ENCODE measurements around the gene ROCK2.
A peak's percentile ranks its signal among the peaks of the same experiment; 100 is the strongest.
"Not testable (repeated sequence)": the region's sequence is repeated elsewhere in the genome, so short reads cannot be mapped to it uniquely, and the experiment has no call there.

Gene ROCK2

GRCh38 chr2:11186145-11186544, 158.3 kb downstream of the ROCK2 start:
- no peak for DNase-seq

- no peak for DNase-seq
Measured at GRCh38 chr2:11182951-11183350, 161.5 kb downstream of the ROCK2 start.

GRCh38 chr2:11180653-11181052, 163.8 kb downstream of the ROCK2 start:
- DNase-seq = no peak

DNA sequence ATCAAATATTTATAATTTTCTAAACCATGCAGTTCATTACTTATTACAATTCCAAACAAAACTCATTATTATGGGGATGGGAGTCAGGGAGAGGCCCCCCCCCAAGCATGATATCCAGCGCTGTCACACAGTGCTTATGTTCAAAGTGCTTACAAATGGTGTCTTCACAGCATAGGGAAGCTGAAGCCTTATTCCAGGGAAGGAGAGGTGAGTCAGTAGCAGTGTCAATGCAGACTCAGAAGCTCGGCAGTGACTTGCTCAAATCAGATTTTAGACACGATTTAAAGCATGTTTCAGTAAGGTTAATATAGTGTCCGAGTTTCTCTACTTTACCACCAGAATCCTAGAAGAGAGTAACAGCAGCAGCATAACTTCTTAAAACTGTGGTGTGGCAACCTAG, 164.5 kb downstream of the ROCK2 start:
- no peak for DNase-seq

DNA sequence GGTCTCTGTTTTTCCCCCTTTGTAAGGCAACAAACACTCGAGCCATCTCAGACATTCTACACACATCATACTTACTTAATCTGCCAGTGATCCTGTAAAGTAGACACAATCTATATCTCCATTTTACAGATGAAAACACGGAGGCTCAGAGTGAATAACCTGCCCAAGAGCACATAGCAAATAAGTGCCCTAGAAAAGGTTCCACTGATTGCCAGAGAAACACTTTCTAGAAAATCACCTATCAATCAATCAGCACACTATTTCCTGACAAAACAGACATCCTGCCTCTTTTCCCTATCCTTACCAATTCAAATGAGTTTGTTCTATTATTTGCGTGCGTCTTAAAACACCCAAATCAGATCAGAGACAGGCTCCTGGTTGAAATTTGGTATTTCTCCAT, 165.2 kb downstream of the ROCK2 start:
- no peak for DNase-seq

- DNase-seq = no peak
Measured at GRCh38 chr2:11177871-11178690, 166.4 kb downstream of the ROCK2 start.

- peak in 1 of 51 donors; percentile 53 for DNase-seq
Measured at GRCh38 chr2:11175293-11175795, 169.1 kb downstream of the ROCK2 start.

DNA sequence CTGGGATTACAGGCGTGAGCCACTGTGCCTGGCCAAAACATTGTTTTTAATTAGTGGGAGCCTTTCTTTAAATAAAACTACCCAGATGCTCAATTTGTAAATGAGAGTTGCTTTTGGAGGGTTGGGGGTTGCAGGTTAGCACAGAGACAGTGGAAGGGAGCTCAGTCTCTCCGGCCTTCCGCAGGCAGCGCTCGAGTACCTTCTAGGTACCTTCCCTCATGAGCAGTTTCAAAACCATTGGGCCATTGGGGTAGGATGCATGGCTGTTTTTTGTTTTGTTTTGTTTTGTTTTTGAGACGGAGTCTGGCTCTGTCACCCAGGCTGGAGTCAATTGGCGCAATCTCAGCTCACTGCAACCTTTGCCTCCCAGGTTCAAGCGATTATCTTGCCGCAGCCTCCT, 170.2 kb downstream of the ROCK2 start:
- no peak for DNase-seq

GRCh38 chr2:11169333-11169732, 175.1 kb downstream of the ROCK2 start:
- DNase-seq = no peak

GRCh38 chr2:11168488-11168887, 175.9 kb downstream of the ROCK2 start:
- DNase-seq = no peak

DNA sequence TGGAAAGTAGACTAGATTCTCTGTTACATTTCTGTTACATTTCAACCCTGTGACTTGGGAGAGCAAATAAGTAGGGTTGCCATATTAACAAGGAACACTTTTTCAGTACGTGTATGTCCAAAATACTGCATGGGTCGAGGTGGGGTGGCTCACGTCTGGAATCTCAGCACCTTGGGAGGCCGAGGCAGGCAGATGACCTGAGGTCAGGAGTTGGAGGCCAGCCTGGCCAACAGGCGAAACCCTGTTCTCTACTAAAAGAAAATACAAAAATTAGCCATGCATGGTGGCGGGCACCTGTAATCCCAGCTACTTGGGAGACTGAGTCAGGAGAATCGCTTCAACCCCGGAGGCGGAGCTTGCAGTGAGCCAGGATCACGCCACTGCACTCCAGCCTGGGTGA, 178.0 kb downstream of the ROCK2 start:
- DNase-seq = no peak

DNA sequence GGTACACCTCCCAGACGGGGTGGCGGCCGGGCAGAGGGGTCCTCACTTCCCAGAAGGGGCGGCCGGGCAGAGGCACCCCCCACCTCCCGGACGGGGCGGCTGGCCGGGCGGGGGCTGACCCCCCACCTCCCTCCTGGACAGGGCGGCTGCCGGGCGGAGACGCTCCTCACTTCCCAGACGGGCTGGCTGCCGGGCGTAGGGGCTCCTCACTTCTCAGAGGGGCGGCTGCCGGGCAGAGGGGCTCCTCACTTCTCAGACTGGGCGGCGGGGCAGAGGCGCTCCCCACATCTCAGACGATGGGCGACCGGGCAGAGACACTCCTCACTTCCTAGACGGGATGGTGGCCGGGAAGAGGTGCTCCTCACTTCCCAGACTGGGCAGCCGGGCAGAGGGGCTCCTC, 179.4 kb downstream of the ROCK2 start:
- DNase-seq = not testable (repeated sequence)

GRCh38 chr2:11163439-11164317, 180.8 kb downstream of the ROCK2 start:
- DNase-seq = no peak

DNA sequence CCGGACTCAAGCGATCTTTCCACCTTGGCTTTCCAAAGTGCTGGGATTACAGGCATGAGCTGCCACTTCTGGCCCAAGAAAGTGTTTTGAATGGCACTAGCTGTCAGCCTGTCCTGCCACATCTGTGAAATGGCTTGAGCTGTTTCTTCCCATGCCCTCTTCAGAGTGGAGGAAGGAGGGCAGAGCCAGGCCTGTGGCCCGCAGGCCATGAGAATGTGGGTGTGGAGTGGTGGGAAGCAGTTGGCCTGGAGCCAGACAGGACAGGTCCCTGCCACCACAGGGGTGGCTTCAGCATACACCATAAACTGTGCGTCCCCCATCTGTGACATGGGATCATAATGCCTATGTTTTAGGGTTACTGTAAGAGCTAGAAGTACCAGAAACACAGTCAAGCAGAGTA, 182.7 kb downstream of the ROCK2 start:
- DNase-seq = no peak

- no peak for DNase-seq
Measured at GRCh38 chr2:11160731-11161455, 183.5 kb downstream of the ROCK2 start.

DNA sequence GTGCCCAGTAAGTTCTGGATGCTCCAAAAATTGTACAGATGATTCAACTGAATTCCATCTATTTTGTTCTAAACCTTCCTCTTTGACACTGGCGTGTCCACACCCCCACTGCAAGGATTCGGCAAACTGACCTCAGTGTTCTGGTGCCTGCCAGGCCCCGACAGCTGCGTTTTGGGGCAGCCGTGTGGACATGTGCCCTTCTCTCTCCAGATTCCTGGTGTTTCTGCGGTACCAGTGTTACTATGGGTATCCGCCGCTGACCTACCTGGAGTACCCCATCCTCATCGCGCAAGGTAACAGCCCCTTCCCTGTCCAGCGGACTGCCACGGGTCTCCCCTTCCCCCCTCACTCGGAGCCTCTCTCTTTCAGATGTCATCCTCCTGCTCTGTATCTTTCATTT, 184.2 kb downstream of the ROCK2 start:
- DNase-seq = no peak

GRCh38 chr2:11159574-11160170, 184.8 kb downstream of the ROCK2 start:
- DNase-seq = no peak

DNA sequence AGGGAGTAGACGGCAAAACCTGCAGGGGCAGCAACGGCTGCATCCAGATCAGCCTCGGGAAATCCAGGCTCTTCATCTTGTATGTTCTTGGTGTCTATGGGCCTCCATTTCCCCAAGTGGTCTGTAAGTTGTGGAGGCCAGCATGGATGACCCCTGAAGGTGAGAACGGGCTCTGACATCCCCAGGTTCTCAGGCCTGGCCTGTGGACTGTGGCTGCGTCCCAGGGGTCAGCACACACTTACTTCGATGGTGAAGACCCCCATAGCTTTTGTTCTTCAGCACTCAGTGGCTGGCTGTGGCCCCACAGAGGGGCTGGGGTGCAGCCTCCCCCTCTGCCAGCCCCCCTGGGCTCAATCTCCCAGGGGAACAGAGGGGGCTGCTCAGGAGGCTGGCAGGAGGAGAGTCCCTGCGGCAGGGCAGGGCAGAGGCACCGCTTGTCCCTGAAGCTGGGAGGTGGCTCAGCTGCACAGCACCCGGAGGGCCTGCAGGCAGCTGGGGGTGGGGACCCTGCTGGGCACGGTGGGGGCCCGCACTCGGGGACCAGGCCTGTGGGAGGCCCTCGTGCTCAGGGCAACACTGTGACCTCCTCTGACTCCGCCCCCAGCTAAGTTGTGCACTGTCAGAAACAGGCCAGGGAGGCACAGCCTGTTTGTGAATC, 185.4 kb downstream of the ROCK2 start:
- DNase-seq = no peak

DNA sequence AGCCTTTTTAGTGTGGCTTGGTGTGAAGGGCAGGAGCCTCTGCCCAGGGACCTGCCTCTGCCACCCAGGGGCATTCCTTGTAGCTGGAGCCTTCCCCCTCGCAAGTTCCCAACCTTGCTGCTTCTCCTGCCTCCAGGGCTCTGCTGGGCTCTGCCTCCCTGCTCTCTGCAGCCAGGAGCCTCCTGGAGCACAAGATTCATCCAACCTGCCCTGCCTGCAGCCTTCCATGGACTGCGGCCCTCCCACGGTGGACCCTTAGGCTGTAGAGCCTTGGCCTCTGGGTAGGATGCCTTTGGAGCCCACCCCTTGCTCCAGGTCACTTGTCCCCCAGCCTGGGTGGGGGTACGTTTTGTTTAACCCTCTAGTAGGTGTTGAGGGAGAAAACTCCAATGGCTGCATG, 186.7 kb downstream of the ROCK2 start:
- no peak for DNase-seq

DNA sequence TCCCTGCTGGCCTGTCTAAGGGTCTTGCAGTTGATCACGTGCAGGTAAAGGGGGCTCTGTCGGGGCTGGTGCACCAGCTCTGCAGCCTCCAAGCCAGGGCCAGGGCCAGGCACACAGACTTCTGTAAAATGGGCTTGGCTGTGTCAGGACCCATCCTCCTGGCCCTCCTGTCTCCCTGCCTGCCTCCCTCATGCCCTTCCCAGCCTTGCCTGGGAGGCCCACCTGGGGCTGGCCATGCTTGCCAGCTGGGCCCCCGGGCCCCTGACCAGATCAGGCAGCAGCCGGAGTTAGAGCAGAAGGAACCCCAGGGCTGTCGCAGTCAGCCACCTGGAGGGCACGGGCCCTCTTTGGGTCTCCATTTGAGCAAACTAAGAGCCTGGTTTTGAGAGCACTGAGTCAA, 187.1 kb downstream of the ROCK2 start:
- DNase-seq = no peak

Measured in hypothalamus (tissue), 51 donors.